Uterus (tissue), 2 donors: ENCODE data around the gene ALDH1A1.

ENCODE experiments used
- CTCF ChIP-seq, 4 experiments: fragments of 200-600 bp in 2 of 4; fragments of 450-650 bp in 2 of 4; sonication (generic) in 2 of 4; IDR thresholded peaks; one replicate each; pipeline ENCODE4 v1.5.1; 2016 to 2019; ENCODE audit warnings: antibody characterized with exemption in 4 of 4, mild to moderate bottlenecking in 2 of 4, moderate library complexity in 1 of 4
- POLR2A ChIP-seq, 2 donors: fragments of 450-650 bp; IDR thresholded peaks; one replicate each; pipeline ENCODE4 v1.6.1; 2016; ENCODE audit warnings: antibody characterized with exemption in 2 of 2, mild to moderate bottlenecking in 1 of 2, moderate library complexity in 1 of 2

GRCh38 chr9:72998363-72998762 is 45.5 kb upstream of the ALDH1A1 start:
- TF ChIP-seq CTCF (IDR thresholded peaks at IDR 0.05), result no peak
- no peak for TF ChIP-seq POLR2A (IDR thresholded peaks at IDR 0.05)
